HAP-1 (cell line): ENCODE results near the gene LAMB1.
"Not testable (repeated sequence)": the region's sequence is repeated elsewhere in the genome, so short reads cannot be mapped to it uniquely, and the experiment has no call there.

Source experiments
- DNase-seq, 2 experiments: peaks; one replicate each; pipeline ENCODE4 v3.0.0-alpha.2; 2016 to 2020; ENCODE audit warnings: low spot score in 2 of 2
- H3K27me3 ChIP-seq: fragments of 250-450 bp; sonication (Bioruptor Pico); 2 replicates; pipeline ENCODE4 v1.5.1; 2020; ENCODE audit warnings: low read depth, mild to moderate bottlenecking, moderate library complexity
- H3K36me3 ChIP-seq: fragments of 250-450 bp; sonication (Bioruptor Pico); replicated peaks from 2 replicates; pipeline ENCODE4 v1.5.1; 2020; ENCODE audit warnings: mild to moderate bottlenecking
- H3K4me1 ChIP-seq: fragments of 250-450 bp; sonication (Bioruptor Pico); 2 replicates; pipeline ENCODE4 v1.5.1; 2020; ENCODE audit warnings: mild to moderate bottlenecking
- H3K4me3 ChIP-seq: fragments of 250-450 bp; sonication (Bioruptor Pico); 2 replicates; pipeline ENCODE4 v1.5.1; 2020; ENCODE audit warnings: mild to moderate bottlenecking, moderate library complexity
- H3K9me3 ChIP-seq: fragments of 250-450 bp; sonication (Bioruptor Pico); 2 replicates; pipeline ENCODE4 v1.5.1; 2020; ENCODE audit warnings: mild to moderate bottlenecking, moderate library complexity
- in situ Hi-C: fragments of 300-500 bp; cut with MboI; formaldehyde crosslinking; loops from 3 replicates; pipeline ENCODE4 v1.14.3; 2020; ENCODE audit warnings: low sequenced_read_pairs, inconsistent platforms, mixed read lengths

The LAMB1 gene

GRCh38 chr7:107914831-107915230, 88.1 kb downstream of the LAMB1 start:
- in situ Hi-C loops = no loop called here
- no peaks in the 10 kb centered on the region for H3K9me3 ChIP-seq
- H3K4me1 ChIP-seq = no peaks in the 10 kb centered on the region
- no peak overlapping the region for H3K4me3 ChIP-seq
- H3K36me3 ChIP-seq = peaks cover 63% of the 10 kb centered on the region
- DNase-seq = no peak
- H3K27me3 ChIP-seq = no peaks in the 10 kb centered on the region

GRCh38 chr7:107913851-107914250, 89.1 kb downstream of the LAMB1 start:
- DNase-seq = no peak
- in situ Hi-C loops = no loop called here

GRCh38 chr7:107911981-107912380, 91.0 kb downstream of the LAMB1 start:
- no peak for DNase-seq
- H3K4me3 ChIP-seq = no peak overlapping the region
- no peaks in the 10 kb centered on the region for H3K27me3 ChIP-seq
- peaks cover 3% of the 10 kb centered on the region; the same call in 1 of the 2 replicates for H3K4me1 ChIP-seq
- H3K36me3 ChIP-seq = peaks cover 55% of the 10 kb centered on the region
- no peaks in the 10 kb centered on the region for H3K9me3 ChIP-seq
- in situ Hi-C loops = no loop called here

More at GRCh38 chr7:107913851-107914250, 89.1 kb downstream of the LAMB1 start:
- no peak overlapping the region for H3K4me3 ChIP-seq
- H3K4me1 ChIP-seq = no peaks in the 10 kb centered on the region; the same call in 1 of the 2 replicates
- H3K36me3 ChIP-seq = peaks cover 62% of the 10 kb centered on the region
- H3K9me3 ChIP-seq = no peaks in the 10 kb centered on the region
- H3K27me3 ChIP-seq = no peaks in the 10 kb centered on the region

- H3K4me3 ChIP-seq = no peak overlapping the region
- no peaks in the 10 kb centered on the region for H3K9me3 ChIP-seq
- no peaks in the 10 kb centered on the region for H3K27me3 ChIP-seq
- peaks cover 62% of the 10 kb centered on the region for H3K36me3 ChIP-seq
- in situ Hi-C loops = no loop called here
- H3K4me1 ChIP-seq = peaks cover 3% of the 10 kb centered on the region; the same call in 1 of the 2 replicates
- no peak for DNase-seq
These were observed 93.5 kb downstream of the LAMB1 start for GRCh38 chr7:107909445-107909844.

GRCh38 chr7:107907790-107908189, 95.2 kb downstream of the LAMB1 start:
- in situ Hi-C loops = no loop called here
- Histone ChIP-seq H3K4me1 (peaks cover 3% of the 10 kb centered on the region), H3K27me3 (no peaks in the 10 kb centered on the region), H3K4me3 (no peak overlapping the region), H3K36me3 (peaks cover 71% of the 10 kb centered on the region), H3K9me3 (no peaks in the 10 kb centered on the region)
- DNase-seq = no peak

- H3K4me3 ChIP-seq = no peak overlapping the region
- H3K36me3 ChIP-seq = peaks cover 38% of the 10 kb centered on the region
- H3K27me3 ChIP-seq = no peaks in the 10 kb centered on the region
- DNase-seq = peak in 1 of 2 experiments; percentile 64
- H3K4me1 ChIP-seq = peaks cover 13% of the 10 kb centered on the region
- in situ Hi-C loops = no loop called here
- no peaks in the 10 kb centered on the region for H3K9me3 ChIP-seq
These were observed 100.6 kb downstream of the LAMB1 start for GRCh38 chr7:107902381-107902780.

GRCh38 chr7:107900496-107901015, 102.4 kb downstream of the LAMB1 start:
- Histone ChIP-seq H3K4me1 (peaks cover 13% of the 10 kb centered on the region), H3K36me3 (peaks cover 25% of the 10 kb centered on the region), H3K27me3 (no peaks in the 10 kb centered on the region), H3K4me3 (no peak overlapping the region), H3K9me3 (no peaks in the 10 kb centered on the region)
- in situ Hi-C loops = no loop called here
- no peak for DNase-seq

GRCh38 chr7:107898997-107899594, 103.9 kb downstream of the LAMB1 start:
- no peak for DNase-seq
- Histone ChIP-seq H3K4me3 (no peak overlapping the region), H3K36me3 (peaks cover 31% of the 10 kb centered on the region), H3K9me3 (no peaks in the 10 kb centered on the region), H3K4me1 (peaks cover 16% of the 10 kb centered on the region), H3K27me3 (no peaks in the 10 kb centered on the region)
- in situ Hi-C loops = no loop called here

GRCh38 chr7:107892367-107892741, 110.6 kb downstream of the LAMB1 start:
- Histone ChIP-seq H3K4me3 (peak overlapping the region; percentile 83), H3K4me1 (peaks cover 25% of the 10 kb centered on the region), H3K36me3 (peaks cover 24% of the 10 kb centered on the region)
- H3K27me3 ChIP-seq, H3K9me3 ChIP-seq, in situ Hi-C loops, DNase-seq: not testable (repeated sequence)

GRCh38 chr7:107891636-107892366, 111.2 kb downstream of the LAMB1 start:
- Histone ChIP-seq H3K36me3 (peaks cover 24% of the 10 kb centered on the region), H3K9me3 (no peaks in the 10 kb centered on the region), H3K4me3 (peak overlapping the region; percentile 83), H3K27me3 (no peaks in the 10 kb centered on the region), H3K4me1 (peaks cover 25% of the 10 kb centered on the region)
- in situ Hi-C loops = no loop called here
- DNase-seq = peak in 1 of 2 experiments; percentile 13

- Histone ChIP-seq H3K4me3 (peak within 1 kb of the TSS; percentile 83), H3K27me3 (0 out of 2 replicates have a peak, but pooled peaks cover 2% of the 10 kb centered on the region)
- in situ Hi-C loops = no loop called here
These were observed 111.9 kb downstream of the LAMB1 start, which contains the start of gene DLD for GRCh38 chr7:107890962-107891635. DLD (plus strand) TSS chr7:107891183; CDS start chr7:107891251, 68 bp downstream.

GRCh38 chr7:107890493-107890961, 112.4 kb downstream of the LAMB1 start:
- peak overlapping the region; percentile 83 for H3K4me3 ChIP-seq
- H3K36me3 ChIP-seq = peaks cover 21% of the 10 kb centered on the region
- no peak for DNase-seq
- no peaks in the 10 kb centered on the region for H3K9me3 ChIP-seq
- H3K27me3 ChIP-seq = 0 out of 2 replicates have a peak, but pooled peaks cover 2% of the 10 kb centered on the region
- in situ Hi-C loops = no loop called here
- peaks cover 25% of the 10 kb centered on the region for H3K4me1 ChIP-seq

More at GRCh38 chr7:107890962-107891635, 111.9 kb downstream of the LAMB1 start, which contains the start of gene DLD:
- H3K9me3 ChIP-seq = no peaks in the 10 kb centered on the region
- peaks cover 24% of the 10 kb centered on the region for H3K36me3 ChIP-seq
- H3K4me1 ChIP-seq = peaks cover 25% of the 10 kb centered on the region
- peak; percentile 86 to 94 for DNase-seq

- Histone ChIP-seq H3K4me3 (no peak overlapping the region), H3K9me3 (no peaks in the 10 kb centered on the region), H3K36me3 (peaks cover 15% of the 10 kb centered on the region), H3K4me1 (peaks cover 25% of the 10 kb centered on the region), H3K27me3 (peaks cover 6% of the 10 kb centered on the region)
- DNase-seq = no peak
- in situ Hi-C loops = no loop called here
These were observed 113.0 kb downstream of the LAMB1 start for GRCh38 chr7:107889992-107890391.
